Trophoblast cell (in vitro differentiated cells and primary cell): Measurements from ENCODE around the gene SNTG2.

Experiments used
- DNase-seq, 2 donors: peaks; one replicate each; pipeline ENCODE4 v3.0.0-alpha.2; 2016
- H2AFZ ChIP-seq: 2 replicates; pipeline ENCODE4 v1.6.1; 2013; ENCODE audit warnings: low read length, moderate library complexity, mild to moderate bottlenecking; ENCODE audit not compliant: insufficient read depth, poor library complexity
- H2AK5ac ChIP-seq: 2 replicates; pipeline ENCODE4 v1.6.1; 2013; ENCODE audit warnings: mild to moderate bottlenecking, low read length
- H2BK120ac ChIP-seq: 2 replicates; pipeline ENCODE4 v1.6.1; 2013; ENCODE audit warnings: low read length, mild to moderate bottlenecking, moderate library complexity; ENCODE audit not compliant: insufficient read depth, poor library complexity
- H2BK12ac ChIP-seq: 2 replicates; pipeline ENCODE4 v1.6.1; 2013; ENCODE audit warnings: mild to moderate bottlenecking, low read length, moderate library complexity
- H2BK5ac ChIP-seq: 2 replicates; pipeline ENCODE4 v1.6.1; 2013; ENCODE audit warnings: low read length, low read depth, moderate library complexity, mild to moderate bottlenecking; ENCODE audit not compliant: poor library complexity
- H3K14ac ChIP-seq: 2 replicates; pipeline ENCODE4 v1.6.1; 2013; ENCODE audit warnings: mild to moderate bottlenecking, low read length
- H3K18ac ChIP-seq: 2 replicates; pipeline ENCODE4 v1.6.1; 2013; ENCODE audit warnings: mild to moderate bottlenecking, low read length
- H3K23ac ChIP-seq: 2 replicates; pipeline ENCODE4 v1.6.1; 2013; ENCODE audit warnings: low read length
- H3K27ac ChIP-seq: 2 replicates; pipeline ENCODE4 v1.5.1; 2013; ENCODE audit warnings: low read depth, mild to moderate bottlenecking, inconsistent platforms, low read length, moderate library complexity
- H3K27me3 ChIP-seq: 2 replicates; pipeline ENCODE4 v1.6.1; 2013; ENCODE audit warnings: inconsistent platforms, mild to moderate bottlenecking, low read length, moderate library complexity; ENCODE audit not compliant: insufficient read depth
- H3K36me3 ChIP-seq, 2 experiments: 1 replicate in 1 of 2; 2 replicates in 1 of 2; pipeline ENCODE4 v1.6.1; 2013; ENCODE audit warnings: low read length in 2 of 2, mild to moderate bottlenecking in 2 of 2, moderate library complexity in 1 of 2; ENCODE audit not compliant: insufficient read depth in 2 of 2, control insufficient read depth in 1 of 2
- H3K4ac ChIP-seq: 2 replicates; pipeline ENCODE4 v1.6.1; 2013; ENCODE audit warnings: low read depth, mild to moderate bottlenecking, low read length, moderate library complexity
- H3K4me1 ChIP-seq, 2 experiments: 1 replicate in 1 of 2; 2 replicates in 1 of 2; pipeline ENCODE4 v1.6.1; 2013; ENCODE audit warnings: low read length in 2 of 2, mild to moderate bottlenecking in 2 of 2, moderate library complexity in 1 of 2; ENCODE audit not compliant: insufficient read depth in 2 of 2, control insufficient read depth in 1 of 2
- H3K4me2 ChIP-seq: 2 replicates; pipeline ENCODE4 v1.6.1; 2013; ENCODE audit warnings: inconsistent platforms, mild to moderate bottlenecking, low read length, moderate library complexity
- H3K4me3 ChIP-seq: 2 replicates; pipeline ENCODE4 v1.5.1; 2013; ENCODE audit warnings: mild to moderate bottlenecking, low read depth, low read length, inconsistent platforms
- H3K79me1 ChIP-seq: one replicate; pipeline ENCODE4 v1.6.1; 2013; ENCODE audit warnings: low read length
- H3K79me2 ChIP-seq: 2 replicates; pipeline ENCODE4 v1.6.1; 2013; ENCODE audit warnings: low read length, mild to moderate bottlenecking; ENCODE audit not compliant: control insufficient read depth, insufficient read depth, poor library complexity
- H3K9ac ChIP-seq: 2 replicates; pipeline ENCODE4 v1.6.1; 2013; ENCODE audit warnings: mild to moderate bottlenecking, low read length
- H3K9me3 ChIP-seq: 2 replicates; pipeline ENCODE4 v1.6.1; 2013; ENCODE audit warnings: low read depth, mild to moderate bottlenecking, control low read depth, inconsistent platforms, low read length; ENCODE audit not compliant: insufficient read depth
- H4K12ac ChIP-seq: 2 replicates; pipeline ENCODE4 v1.6.1; 2013; ENCODE audit warnings: low read depth, mild to moderate bottlenecking, low read length, moderate library complexity
- H4K8ac ChIP-seq: 2 replicates; pipeline ENCODE4 v1.6.1; 2013; ENCODE audit warnings: low read depth, mild to moderate bottlenecking, low read length, moderate library complexity
- H4K91ac ChIP-seq: one replicate; pipeline ENCODE4 v1.6.1; 2013; ENCODE audit warnings: low read depth, mild to moderate bottlenecking, low read length, moderate library complexity
- WGBS: extraction: QIAGEN DNeasy Blood & Tissue Kit; methylation state at CpG from one replicate; pipeline ENCODE4 v1.1.7; 2013; ENCODE audit warnings: missing lambda C conversion rate; ENCODE audit not compliant: insufficient read length, insufficient coverage; ENCODE audit errors: extremely low coverage; 5-methylcytosine and 5-hydroxymethylcytosine counted together

SNTG2 gene

GRCh38 chr2:943461-943797, 7.2 kb upstream of the SNTG2 start:
- no peaks in the 10 kb centered on the region for H3K27me3 ChIP-seq
- H3K9ac ChIP-seq: no peak overlapping the region
- peaks cover 3% of the 10 kb centered on the region for H3K9me3 ChIP-seq
- H3K14ac ChIP-seq: no peak overlapping the region
- no peak overlapping the region for H2BK120ac ChIP-seq
- H4K8ac ChIP-seq: no peak overlapping the region
- H3K4ac ChIP-seq: no peak overlapping the region
- H2AFZ ChIP-seq: no peak overlapping the region
- H4K91ac ChIP-seq: no peak overlapping the region
- no peaks in the 10 kb centered on the region for H3K79me1 ChIP-seq
- H3K36me3 ChIP-seq: no peaks in the 10 kb centered on the region
- H2BK12ac ChIP-seq: no peak overlapping the region
- no peak overlapping the region for H3K18ac ChIP-seq
- no peak overlapping the region for H2BK5ac ChIP-seq
- H3K4me2 ChIP-seq: no peak overlapping the region
- DNase-seq: no peak
- no CpG with 5 or more reads among the region's 6 CpGs for WGBS
- H3K23ac ChIP-seq: no peak overlapping the region
- no peak overlapping the region for H2AK5ac ChIP-seq
- H3K4me1 ChIP-seq: no peaks in the 10 kb centered on the region
- no peak overlapping the region for H3K4me3 ChIP-seq
- H3K27ac ChIP-seq: no peak overlapping the region
- no peak overlapping the region for H4K12ac ChIP-seq
- H3K79me2 ChIP-seq: no peaks in the 10 kb centered on the region

GRCh38 chr2:943821-944220, 6.8 kb upstream of the SNTG2 start:
- no peak overlapping the region for H2BK12ac ChIP-seq
- H4K12ac ChIP-seq: no peak overlapping the region
- no peak overlapping the region for H3K23ac ChIP-seq
- no peak overlapping the region for H2BK5ac ChIP-seq
- H2AFZ ChIP-seq: no peak overlapping the region
- H3K4me3 ChIP-seq: no peak overlapping the region
- H3K4me2 ChIP-seq: no peak overlapping the region
- H3K79me1 ChIP-seq: no peaks in the 10 kb centered on the region
- H4K8ac ChIP-seq: no peak overlapping the region
- no peak overlapping the region for H3K4ac ChIP-seq
- no CpG with 5 or more reads among the region's 3 CpGs for WGBS
- no peak overlapping the region for H2AK5ac ChIP-seq
- no peak overlapping the region for H2BK120ac ChIP-seq
- H3K36me3 ChIP-seq: no peaks in the 10 kb centered on the region
- H3K79me2 ChIP-seq: no peaks in the 10 kb centered on the region
- H3K18ac ChIP-seq: no peak overlapping the region
- H3K14ac ChIP-seq: no peak overlapping the region
- peaks cover 3% of the 10 kb centered on the region for H3K9me3 ChIP-seq
- no peak overlapping the region for H3K9ac ChIP-seq
- no peak for DNase-seq
- H3K27ac ChIP-seq: no peak overlapping the region
- H3K27me3 ChIP-seq: no peaks in the 10 kb centered on the region
- no peaks in the 10 kb centered on the region for H3K4me1 ChIP-seq
- H4K91ac ChIP-seq: no peak overlapping the region

- Histone ChIP-seq H4K91ac (no peak overlapping the region), H3K23ac (no peak overlapping the region), H3K4me2 (no peak overlapping the region), H2BK12ac (no peak overlapping the region), H4K12ac (no peak overlapping the region), H2BK120ac (no peak overlapping the region), H2BK5ac (no peak overlapping the region), H3K79me2 (no peaks in the 10 kb centered on the region), H3K27ac (no peak overlapping the region), H2AK5ac (no peak overlapping the region), H3K4me1 (no peaks in the 10 kb centered on the region), H3K4ac (no peak overlapping the region), H4K8ac (no peak overlapping the region), H3K27me3 (peaks cover 5% of the 10 kb centered on the region), H3K9me3 (peaks cover 3% of the 10 kb centered on the region), H3K14ac (no peak overlapping the region), H3K18ac (no peak overlapping the region), H2AFZ (no peak overlapping the region), H3K36me3 (no peaks in the 10 kb centered on the region), H3K9ac (no peak overlapping the region), H3K79me1 (no peaks in the 10 kb centered on the region), H3K4me3 (no peak overlapping the region)
- no peak for DNase-seq
Measured at GRCh38 chr2:944693-945092, 6.0 kb upstream of the SNTG2 start.

GRCh38 chr2:945104-945503, 5.5 kb upstream of the SNTG2 start:
- H2AFZ ChIP-seq: no peak overlapping the region
- H2BK5ac ChIP-seq: no peak overlapping the region
- H2AK5ac ChIP-seq: no peak overlapping the region
- H3K4ac ChIP-seq: no peak overlapping the region
- H3K79me1 ChIP-seq: no peaks in the 10 kb centered on the region
- H3K18ac ChIP-seq: no peak overlapping the region
- H3K27ac ChIP-seq: no peak overlapping the region
- peaks cover 9% of the 10 kb centered on the region for H3K27me3 ChIP-seq
- H4K12ac ChIP-seq: no peak overlapping the region
- H2BK120ac ChIP-seq: no peak overlapping the region
- DNase-seq: no peak
- no peak overlapping the region for H4K8ac ChIP-seq
- no peak overlapping the region for H4K91ac ChIP-seq
- no peak overlapping the region for H2BK12ac ChIP-seq
- no CpG with 5 or more reads among the region's 5 CpGs for WGBS
- no peak overlapping the region for H3K4me3 ChIP-seq
- no peaks in the 10 kb centered on the region for H3K36me3 ChIP-seq
- no peak overlapping the region for H3K14ac ChIP-seq
- H3K9ac ChIP-seq: no peak overlapping the region
- H3K4me1 ChIP-seq: peaks cover 0 to 4% of the 10 kb centered on the region in 2 experiments
- H3K4me2 ChIP-seq: no peak overlapping the region
- no peak overlapping the region for H3K23ac ChIP-seq
- no peaks in the 10 kb centered on the region for H3K79me2 ChIP-seq
- H3K9me3 ChIP-seq: peaks cover 3% of the 10 kb centered on the region
